Activated naive CD8-positive, alpha-beta T cell treated with anti-CD3 and anti-CD28 coated beads, Interleukin-2, amount 50 U/mL, for 24 hours (primary cell): ENCODE measurements around the gene KCNJ11.
"Not testable (repeated sequence)": the region's sequence is repeated elsewhere in the genome, so short reads cannot be mapped to it uniquely, and the experiment has no call there.

ENCODE experiments used
- ATAC-seq: fragments of 150-1000 bp; cut with Tn5 transposase; one replicate; pipeline ENCODE4 v1.10.0; 2021
- DNase-seq: peaks from one replicate; pipeline ENCODE4 v3.0.0; 2021
- H3K27ac Mint-ChIP-seq: one replicate; pipeline ENCODE4 v1.8.0; 2021; ENCODE audit warnings: mild to moderate bottlenecking, mixed read lengths
- H3K27me3 Mint-ChIP-seq: one replicate; pipeline ENCODE4 v1.8.0; 2021; ENCODE audit warnings: mixed read lengths
- H3K36me3 Mint-ChIP-seq: one replicate; pipeline ENCODE4 v1.8.0; 2021; ENCODE audit warnings: low read depth, mixed read lengths
- H3K4me1 Mint-ChIP-seq: one replicate; pipeline ENCODE4 v1.8.0; 2021; ENCODE audit warnings: mixed read lengths
- H3K4me3 Mint-ChIP-seq: one replicate; pipeline ENCODE4 v1.8.0; 2021; ENCODE audit warnings: mild to moderate bottlenecking, moderate library complexity, mixed read lengths
- H3K9me3 Mint-ChIP-seq: one replicate; pipeline ENCODE4 v1.8.0; 2021; ENCODE audit warnings: mixed read lengths

The KCNJ11 gene

GRCh38 chr11:17388609-17389210 lies at the start of gene KCNJ11:
TSS of gene KCNJ11 (minus strand) at chr11:17388659. CDS start at chr11:17388091, 568 bp downstream.
- no peak for DNase-seq
- no peak within 1 kb of the TSS for H3K27ac Mint-ChIP-seq
- peaks cover 7% of the 10 kb centered on the region for H3K4me1 Mint-ChIP-seq
- no peaks in the 10 kb centered on the region for H3K9me3 Mint-ChIP-seq
- peaks cover 6% of the 10 kb centered on the region for H3K27me3 Mint-ChIP-seq
- H3K36me3 Mint-ChIP-seq = no peaks in the 10 kb centered on the region
- peak within 1 kb of the TSS; percentile 65 for H3K4me3 Mint-ChIP-seq
- peak; percentile 48 for ATAC-seq

GRCh38 chr11:17437366-17437765 lies 48.9 kb upstream of the KCNJ11 start:
- no peak overlapping the region for H3K27ac Mint-ChIP-seq
- peaks cover 4% of the 10 kb centered on the region for H3K4me1 Mint-ChIP-seq
- H3K36me3 Mint-ChIP-seq = no peaks in the 10 kb centered on the region
- ATAC-seq (no peak), DNase-seq (no peak)
- no peaks in the 10 kb centered on the region for H3K9me3 Mint-ChIP-seq
- H3K4me3 Mint-ChIP-seq = no peak overlapping the region
- peaks cover 6% of the 10 kb centered on the region for H3K27me3 Mint-ChIP-seq

- Mint-ChIP-seq H3K27me3 (no peaks in the 10 kb centered on the region), H3K36me3 (no peaks in the 10 kb centered on the region), H3K4me3 (no peak overlapping the region)
Observed at GRCh38 chr11:17434108-17434507, 45.6 kb upstream of the KCNJ11 start.

GRCh38 chr11:17432002-17432401 lies 43.5 kb upstream of the KCNJ11 start:
- peaks cover 3% of the 10 kb centered on the region for H3K27me3 Mint-ChIP-seq
- H3K4me3 Mint-ChIP-seq = no peak overlapping the region
- DNase-seq = no peak
- no peak for ATAC-seq
- no peaks in the 10 kb centered on the region for H3K4me1 Mint-ChIP-seq
- no peaks in the 10 kb centered on the region for H3K9me3 Mint-ChIP-seq
- no peak overlapping the region for H3K27ac Mint-ChIP-seq
- no peaks in the 10 kb centered on the region for H3K36me3 Mint-ChIP-seq

More at GRCh38 chr11:17434108-17434507, 45.6 kb upstream of the KCNJ11 start:
- Mint-ChIP-seq H3K9me3 (no peaks in the 10 kb centered on the region), H3K4me1 (peaks cover 1% of the 10 kb centered on the region), H3K27ac (no peak overlapping the region)
- no peak for DNase-seq
- ATAC-seq = no peak

GRCh38 chr11:17431139-17431538 lies 42.7 kb upstream of the KCNJ11 start:
- H3K27ac Mint-ChIP-seq = no peak overlapping the region
- H3K36me3 Mint-ChIP-seq = no peaks in the 10 kb centered on the region
- H3K27me3 Mint-ChIP-seq = peaks cover 3% of the 10 kb centered on the region
- DNase-seq = no peak
- no peaks in the 10 kb centered on the region for H3K4me1 Mint-ChIP-seq
- no peaks in the 10 kb centered on the region for H3K9me3 Mint-ChIP-seq
- no peak for ATAC-seq
- H3K4me3 Mint-ChIP-seq = no peak overlapping the region

GRCh38 chr11:17430616-17431015 lies 42.2 kb upstream of the KCNJ11 start:
- Mint-ChIP-seq H3K27ac (no peak overlapping the region), H3K4me1 (no peaks in the 10 kb centered on the region), H3K36me3 (no peaks in the 10 kb centered on the region), H3K4me3 (no peak overlapping the region), H3K27me3 (peaks cover 5% of the 10 kb centered on the region), H3K9me3 (no peaks in the 10 kb centered on the region)
- DNase-seq = no peak
- no peak for ATAC-seq

- no peak overlapping the region for H3K27ac Mint-ChIP-seq
- ATAC-seq (no peak), DNase-seq (no peak)
- H3K9me3 Mint-ChIP-seq = no peaks in the 10 kb centered on the region
- no peaks in the 10 kb centered on the region for H3K36me3 Mint-ChIP-seq
- no peak overlapping the region for H3K4me3 Mint-ChIP-seq
- peaks cover 5% of the 10 kb centered on the region for H3K27me3 Mint-ChIP-seq
- no peaks in the 10 kb centered on the region for H3K4me1 Mint-ChIP-seq
Observed at GRCh38 chr11:17428925-17429324, 40.5 kb upstream of the KCNJ11 start.

GRCh38 chr11:17428261-17428660 lies 39.8 kb upstream of the KCNJ11 start:
- Mint-ChIP-seq H3K27ac (no peak overlapping the region), H3K4me1 (no peaks in the 10 kb centered on the region), H3K4me3 (no peak overlapping the region), H3K27me3 (peaks cover 5% of the 10 kb centered on the region), H3K9me3 (no peaks in the 10 kb centered on the region), H3K36me3 (no peaks in the 10 kb centered on the region)
- DNase-seq (no peak), ATAC-seq (no peak)

GRCh38 chr11:17426233-17426632 lies 37.8 kb upstream of the KCNJ11 start:
- not testable (repeated sequence) for H3K36me3 Mint-ChIP-seq, DNase-seq, H3K4me1 Mint-ChIP-seq, H3K4me3 Mint-ChIP-seq, H3K27me3 Mint-ChIP-seq, H3K27ac Mint-ChIP-seq, H3K9me3 Mint-ChIP-seq, ATAC-seq

- H3K36me3 Mint-ChIP-seq = no peaks in the 10 kb centered on the region
- ATAC-seq = no peak
- H3K27me3 Mint-ChIP-seq = peaks cover 9% of the 10 kb centered on the region
- H3K27ac Mint-ChIP-seq = no peak overlapping the region
- no peak for DNase-seq
- no peaks in the 10 kb centered on the region for H3K9me3 Mint-ChIP-seq
- no peaks in the 10 kb centered on the region for H3K4me1 Mint-ChIP-seq
- no peak overlapping the region for H3K4me3 Mint-ChIP-seq
Observed at GRCh38 chr11:17423533-17424310, 35.3 kb upstream of the KCNJ11 start.

- H3K4me3 Mint-ChIP-seq = no peak overlapping the region
- DNase-seq (no peak), ATAC-seq (no peak)
- H3K27me3 Mint-ChIP-seq = peaks cover 11% of the 10 kb centered on the region
- H3K36me3 Mint-ChIP-seq = no peaks in the 10 kb centered on the region
- H3K9me3 Mint-ChIP-seq = no peaks in the 10 kb centered on the region
- H3K27ac Mint-ChIP-seq = no peak overlapping the region
- H3K4me1 Mint-ChIP-seq = no peaks in the 10 kb centered on the region
Observed at GRCh38 chr11:17421781-17422180, 33.3 kb upstream of the KCNJ11 start.

GRCh38 chr11:17418444-17419081 lies 30.1 kb upstream of the KCNJ11 start:
- DNase-seq = no peak
- Mint-ChIP-seq H3K27me3 (peaks cover 19% of the 10 kb centered on the region), H3K4me3 (no peak overlapping the region), H3K9me3 (no peaks in the 10 kb centered on the region), H3K4me1 (peaks cover 5% of the 10 kb centered on the region), H3K36me3 (no peaks in the 10 kb centered on the region), H3K27ac (no peak overlapping the region)
- no peak for ATAC-seq

- Mint-ChIP-seq H3K4me1 (peaks cover 8% of the 10 kb centered on the region), H3K4me3 (no peak overlapping the region), H3K27ac (no peak overlapping the region), H3K27me3 (peaks cover 21% of the 10 kb centered on the region), H3K36me3 (no peaks in the 10 kb centered on the region), H3K9me3 (no peaks in the 10 kb centered on the region)
- ATAC-seq = no peak
- DNase-seq = no peak
Observed at GRCh38 chr11:17416492-17416891, 28.0 kb upstream of the KCNJ11 start.

GRCh38 chr11:17415523-17416104 lies 27.2 kb upstream of the KCNJ11 start:
- Mint-ChIP-seq H3K27me3 (peaks cover 24% of the 10 kb centered on the region), H3K27ac (no peak overlapping the region), H3K36me3 (no peaks in the 10 kb centered on the region), H3K4me3 (no peak overlapping the region), H3K4me1 (peaks cover 8% of the 10 kb centered on the region), H3K9me3 (no peaks in the 10 kb centered on the region)
- no peak for DNase-seq
- no peak for ATAC-seq

GRCh38 chr11:17414992-17415391 lies 26.5 kb upstream of the KCNJ11 start:
- Mint-ChIP-seq H3K4me1 (peaks cover 8% of the 10 kb centered on the region), H3K4me3 (no peak overlapping the region), H3K27me3 (peaks cover 24% of the 10 kb centered on the region), H3K9me3 (no peaks in the 10 kb centered on the region), H3K27ac (no peak overlapping the region), H3K36me3 (no peaks in the 10 kb centered on the region)
- no peak for DNase-seq
- ATAC-seq = no peak
